GM19455 (cell line): ENCODE results near the gene TDRD7.
A peak's percentile ranks its signal among the peaks of the same experiment; 100 is the strongest.

Experiments used
- ATAC-seq: cut with Tn5 transposase; IDR thresholded peaks from one replicate; pipeline ENCODE4 v1.9.1; 2021; ENCODE audit not compliant: unreplicated experiment

The TDRD7 gene

GRCh38 chr9:97387936-97388684 lies 23.8 kb upstream of the TDRD7 start:
- no peak for ATAC-seq

DNA sequence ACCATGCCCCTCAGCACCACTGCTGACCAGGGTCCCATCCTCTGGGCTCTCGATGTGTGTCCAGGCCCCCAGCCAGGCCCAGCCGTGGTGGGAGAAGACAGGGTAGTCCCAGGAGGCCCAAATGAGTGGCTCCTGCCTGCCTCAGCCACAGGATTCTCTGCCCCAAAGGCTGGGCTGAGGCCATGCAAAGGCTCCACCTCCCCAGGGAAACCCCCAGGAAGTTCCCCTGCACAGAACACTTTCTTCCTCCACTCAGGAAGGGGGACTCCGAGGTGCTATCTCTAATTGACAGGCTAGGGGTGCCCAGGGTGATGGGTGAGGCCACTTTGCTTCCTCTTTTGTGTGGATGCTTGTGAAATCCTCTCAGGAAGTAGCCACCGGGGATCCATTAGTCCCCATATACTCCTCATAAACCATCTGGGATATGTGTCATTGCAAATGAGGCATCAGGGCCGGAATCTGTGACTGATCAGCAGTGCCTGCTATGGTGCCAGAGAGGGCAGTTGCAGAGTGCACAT lies 23.1 kb upstream of the TDRD7 start:
- peak; percentile 65 for ATAC-seq

DNA sequence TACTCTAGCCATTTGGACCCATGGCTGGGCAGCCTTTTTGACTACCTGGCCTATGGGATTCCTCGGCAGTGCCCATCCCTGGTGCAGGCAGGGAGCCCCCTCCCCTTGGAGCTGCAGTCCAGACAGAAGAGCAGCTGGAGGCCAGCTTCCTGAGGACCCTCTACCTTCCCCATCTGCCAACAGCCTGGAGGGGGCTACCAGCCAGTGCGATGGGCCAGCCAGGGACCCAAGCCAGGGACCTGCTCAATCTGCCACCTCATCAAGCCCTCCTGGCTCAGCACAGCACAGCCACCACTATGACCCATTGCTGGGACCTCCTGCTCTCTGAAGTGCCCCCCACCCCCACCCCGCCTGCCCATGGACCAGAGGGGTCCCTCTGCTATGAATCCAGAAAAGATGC lies 22.6 kb upstream of the TDRD7 start:
- no peak for ATAC-seq

DNA sequence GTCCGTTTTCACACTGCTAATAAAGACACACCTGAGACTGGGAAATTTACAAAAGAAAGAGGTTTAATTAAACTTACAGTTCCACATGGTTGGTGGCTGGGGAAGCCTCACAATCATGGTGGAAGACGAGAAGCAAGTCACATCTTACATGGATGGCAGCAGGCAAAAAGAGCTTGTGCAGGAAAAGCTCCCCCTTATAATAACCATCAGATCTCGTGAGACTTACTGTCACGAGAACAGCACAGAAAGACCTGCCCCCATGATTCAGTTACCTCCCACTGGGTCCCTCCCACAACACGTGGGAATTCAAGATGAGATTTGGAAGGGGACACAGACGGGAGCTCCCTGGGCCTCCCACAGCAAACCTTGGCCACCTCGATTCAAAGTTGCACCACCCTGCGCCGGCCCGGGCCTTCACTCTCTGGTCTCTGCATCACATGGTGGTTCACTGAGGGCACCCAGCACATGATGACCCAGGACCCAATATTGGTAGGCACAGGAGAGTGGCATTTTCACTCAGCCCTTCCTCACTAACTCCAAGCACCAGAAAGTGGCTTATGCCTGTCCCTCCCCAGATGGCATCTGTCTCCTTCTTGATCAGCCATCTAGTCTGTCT lies 21.0 kb upstream of the TDRD7 start:
- no peak for ATAC-seq

GRCh38 chr9:97394881-97395280 lies 17.0 kb upstream of the TDRD7 start:
- ATAC-seq, result no peak

DNA sequence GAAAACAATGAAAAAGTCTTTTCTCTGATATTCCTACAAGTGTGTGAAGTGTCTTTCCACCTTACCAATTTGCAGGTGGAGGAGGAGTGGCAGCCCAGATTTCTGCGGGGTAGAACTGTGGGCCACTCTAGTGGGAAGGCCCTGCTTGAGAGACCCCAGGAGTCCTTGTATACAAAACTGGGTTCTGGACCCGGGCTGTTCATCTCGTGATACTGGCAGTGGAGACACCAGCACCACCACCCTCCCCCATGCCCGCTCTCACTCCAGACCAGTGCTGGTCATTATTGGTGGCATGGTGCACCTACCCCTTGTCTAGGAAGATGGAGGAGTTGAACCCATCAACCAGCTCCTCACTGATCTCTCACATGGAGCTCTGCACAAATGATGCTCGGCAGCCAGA lies 16.2 kb upstream of the TDRD7 start:
- no peak for ATAC-seq

GRCh38 chr9:97396256-97396655 lies 15.6 kb upstream of the TDRD7 start:
- ATAC-seq, result no peak

GRCh38 chr9:97397220-97397619 lies 14.7 kb upstream of the TDRD7 start:
- no peak for ATAC-seq

DNA sequence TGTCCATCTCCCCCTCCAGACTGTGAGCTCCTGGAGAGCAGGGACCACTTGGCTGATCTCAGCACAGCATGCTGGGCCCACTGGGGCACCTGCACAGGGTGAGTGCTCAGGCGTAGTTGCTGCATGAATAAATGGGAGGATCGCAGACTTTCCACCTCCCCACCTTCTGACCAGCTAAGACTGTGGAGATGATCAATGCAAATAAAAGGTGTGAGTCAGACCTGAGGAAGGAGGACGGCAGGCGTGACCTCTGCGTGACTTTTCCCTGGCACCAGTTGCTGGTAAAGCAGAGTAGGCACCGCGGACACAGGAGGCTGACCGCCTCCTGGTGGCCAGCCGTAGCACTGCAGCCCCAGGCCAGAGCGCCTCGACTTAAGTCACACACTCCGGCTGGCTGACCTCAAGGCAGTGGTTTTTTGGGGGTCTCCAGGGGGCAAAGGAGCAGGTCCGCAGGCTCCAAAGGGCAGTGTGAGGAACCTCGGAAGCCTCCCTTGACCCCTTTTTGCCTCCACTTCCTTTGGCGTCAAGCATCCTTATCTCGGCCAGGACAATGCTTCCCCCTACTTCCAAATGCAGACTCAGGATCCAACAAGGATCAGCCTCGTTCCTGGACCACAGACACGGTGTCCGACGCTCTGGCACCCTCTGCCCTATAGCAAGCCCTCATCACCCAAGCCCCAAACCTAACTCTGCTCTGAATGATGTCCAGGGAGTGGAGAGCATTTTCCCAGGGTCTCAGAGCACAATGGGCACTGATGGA lies 12.7 kb upstream of the TDRD7 start:
- no peak for ATAC-seq

- no peak for ATAC-seq
Measured at GRCh38 chr9:97403746-97404316, 8.1 kb upstream of the TDRD7 start.

DNA sequence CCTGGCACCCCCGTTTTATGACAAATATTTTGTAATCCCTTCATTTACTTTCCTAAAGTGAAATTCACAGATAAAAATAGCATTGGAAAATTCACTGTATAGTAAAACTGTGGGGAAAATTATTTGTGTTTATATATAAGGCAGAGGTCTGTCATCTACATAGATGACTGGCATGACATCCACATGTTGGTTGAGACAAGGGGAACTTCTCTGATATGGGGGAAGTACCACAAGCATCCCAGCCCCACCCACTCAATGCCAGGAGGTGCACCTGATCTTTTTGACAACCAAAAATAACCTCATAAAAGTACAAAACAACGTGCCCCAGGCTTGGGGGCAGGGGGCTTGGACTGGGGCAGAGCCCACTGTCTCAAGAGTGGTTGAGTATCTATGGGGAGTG lies 6.3 kb upstream of the TDRD7 start:
- ATAC-seq, result no peak

- ATAC-seq, result no peak
Measured at GRCh38 chr9:97406620-97407177, 5.2 kb upstream of the TDRD7 start.

GRCh38 chr9:97408562-97408961 lies 3.3 kb upstream of the TDRD7 start:
- no peak for ATAC-seq

DNA sequence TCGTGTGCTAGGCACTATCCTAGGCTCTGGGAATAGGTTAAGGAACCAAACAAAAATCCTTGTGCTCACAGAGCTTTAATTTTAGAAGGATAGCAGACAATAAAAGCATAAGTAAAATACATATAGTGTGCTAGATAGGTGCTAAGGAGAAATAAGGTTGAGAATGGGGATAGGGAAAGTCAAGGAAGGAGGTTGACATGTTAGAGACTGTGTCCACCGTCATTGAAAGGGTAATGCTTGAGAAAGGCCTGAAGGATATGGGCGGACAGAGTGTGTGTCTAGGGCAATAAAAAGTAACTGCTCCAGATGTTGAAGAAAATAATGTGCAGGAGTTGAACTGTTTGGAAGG lies 482 bp upstream of the TDRD7 start:
- ATAC-seq, result no peak

GRCh38 chr9:97412626-97413385 lies 910 bp downstream of the TDRD7 start:
- peak; percentile 17 for ATAC-seq

DNA sequence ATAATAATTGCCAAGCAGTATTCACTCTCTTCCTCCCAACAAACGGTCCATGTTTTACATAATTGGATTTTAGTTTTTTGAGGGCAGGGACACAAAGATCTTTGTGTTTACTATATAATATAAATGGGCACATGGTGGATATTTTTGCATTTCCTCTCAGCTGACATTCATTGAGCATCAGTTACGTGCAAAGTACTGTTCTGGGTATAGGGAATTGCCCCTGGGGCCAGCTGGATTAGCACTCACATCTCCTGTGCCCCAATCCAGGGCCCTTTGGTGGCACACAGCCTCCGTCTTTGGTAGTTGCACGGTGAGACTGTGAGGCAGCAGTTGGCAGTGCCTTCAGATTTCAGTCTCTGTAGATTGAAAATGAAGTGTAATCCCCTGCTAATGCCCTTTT lies 1.6 kb downstream of the TDRD7 start:
- no peak for ATAC-seq

DNA sequence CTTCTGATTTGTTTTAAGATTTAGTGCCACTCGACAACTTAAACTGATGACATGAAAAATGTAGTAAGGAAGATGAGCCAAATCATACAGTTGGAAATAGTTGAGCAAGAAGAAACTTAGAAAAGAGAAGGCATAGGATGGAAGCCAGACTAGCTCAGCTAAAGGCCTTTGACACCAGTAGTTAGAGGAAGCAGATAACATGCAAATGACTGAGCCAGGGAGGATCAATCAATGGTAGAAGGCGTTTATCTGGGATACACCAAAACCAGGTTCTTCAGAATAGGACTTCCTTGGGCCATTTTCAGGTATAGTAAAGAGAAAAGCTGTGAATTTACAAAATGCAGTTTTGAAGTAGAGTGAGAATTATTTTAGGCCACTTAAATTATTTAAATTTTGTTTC lies 3.2 kb downstream of the TDRD7 start:
- no peak for ATAC-seq

- ATAC-seq, result no peak
Measured at GRCh38 chr9:97418880-97419279, 7.0 kb downstream of the TDRD7 start.

- ATAC-seq, result no peak
Measured at GRCh38 chr9:97419309-97419867, 7.5 kb downstream of the TDRD7 start.

DNA sequence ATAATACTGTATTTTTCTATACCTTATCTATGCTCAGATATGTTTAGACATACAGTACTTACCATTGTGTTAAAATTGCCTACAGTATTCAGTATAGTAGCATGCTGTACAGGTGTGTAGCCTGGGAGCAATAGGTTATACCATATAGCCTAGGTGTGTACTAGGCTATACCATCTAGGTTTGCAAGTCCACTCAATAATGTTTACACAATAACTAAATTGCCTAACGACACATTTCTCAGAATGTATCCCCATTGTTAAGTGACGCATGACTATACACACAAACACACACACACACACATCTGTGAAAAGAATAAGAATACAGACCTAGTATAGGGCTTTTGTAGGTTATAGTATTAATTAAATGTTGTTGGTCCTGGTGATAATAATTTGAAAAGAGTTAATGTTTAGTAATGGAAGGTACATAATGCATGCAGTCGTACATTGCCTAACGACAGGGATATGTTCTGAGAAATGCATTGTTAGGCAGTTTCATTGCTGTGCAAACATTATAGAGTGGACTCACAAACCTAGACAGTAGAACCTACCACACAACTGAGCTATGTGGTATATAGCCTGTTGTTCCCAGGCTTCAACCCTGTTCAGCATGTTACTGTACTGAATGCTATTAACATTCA lies 13.6 kb downstream of the TDRD7 start:
- no peak for ATAC-seq
